ENCODE measurements around the gene MEI4. TPM values are rescaled to one million over a fixed set of nuclear protein-coding genes. Genes with fewer than 3 reads are reported as not detected.

The MEI4 gene
- total RNA-seq, 1 donor from 2014 or later: not detected

DNA sequence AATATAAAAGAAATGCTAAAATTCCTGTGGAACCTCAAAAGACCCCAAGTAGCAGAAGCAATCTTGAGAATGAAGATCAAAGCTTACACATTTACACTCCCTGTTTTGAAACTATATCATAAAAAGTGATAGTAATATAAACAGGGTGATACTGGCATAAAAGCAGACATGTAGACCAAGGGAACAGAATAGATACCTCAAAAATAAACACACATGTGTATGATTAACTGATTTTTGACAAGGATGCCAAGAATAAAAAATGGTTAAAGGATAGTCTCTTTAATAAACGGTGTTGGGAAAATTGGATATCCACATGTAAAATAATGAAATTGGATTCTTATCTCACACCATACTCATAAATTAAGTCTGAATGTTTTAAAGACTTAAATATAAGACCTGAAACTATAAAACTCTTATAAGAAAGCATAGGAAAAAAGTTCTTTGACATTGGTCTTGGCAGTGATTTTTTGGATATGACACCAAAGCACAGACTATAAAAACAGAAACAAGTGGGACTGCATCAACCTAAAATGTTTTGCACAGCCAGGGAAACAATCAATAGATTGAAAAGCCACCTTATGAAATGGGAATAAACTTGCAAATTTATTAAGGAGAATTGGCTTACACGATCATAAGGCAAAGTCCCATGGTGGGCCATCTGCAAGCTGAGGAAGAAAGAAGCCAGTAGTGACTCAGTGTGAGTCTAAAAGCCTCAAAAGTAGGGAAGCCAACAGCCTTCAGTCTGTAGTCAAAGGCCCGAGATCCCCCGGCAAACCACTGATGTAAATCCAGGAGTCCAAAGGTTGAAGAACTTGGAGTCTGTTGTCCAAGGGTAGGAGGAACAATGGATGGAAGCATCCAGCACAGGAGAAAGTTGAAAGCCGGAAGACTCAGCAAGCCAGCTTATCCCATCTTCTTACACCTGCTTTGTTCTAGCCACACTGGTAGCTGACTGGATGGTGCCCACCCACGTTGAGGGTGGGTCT is 144.3 kb downstream of the MEI4 start:
- Histone ChIP-seq H3K27ac (no peak overlapping the region), H3K36me3 (no peaks in the 10 kb centered on the region), H3K9me3 (no peaks in the 10 kb centered on the region), H3K4me1 (no peaks in the 10 kb centered on the region), H3K27me3 (no peaks in the 10 kb centered on the region), H3K4me3 (no peak overlapping the region)
- DNase-seq (ENCODE audit: extremely low spot score in 2 of 2): no peak
- intact Hi-C loops (cut with DNase I): no loop called here
- TF ChIP-seq POLR2AphosphoS5 (IDR thresholded peaks at IDR 0.05; ENCODE audit: insufficient read depth in 1 of 2, low read depth in 1 of 2): no peak
- no peak for TF ChIP-seq POLR2A (IDR thresholded peaks at IDR 0.05)
- TF ChIP-seq, protein P1, sequence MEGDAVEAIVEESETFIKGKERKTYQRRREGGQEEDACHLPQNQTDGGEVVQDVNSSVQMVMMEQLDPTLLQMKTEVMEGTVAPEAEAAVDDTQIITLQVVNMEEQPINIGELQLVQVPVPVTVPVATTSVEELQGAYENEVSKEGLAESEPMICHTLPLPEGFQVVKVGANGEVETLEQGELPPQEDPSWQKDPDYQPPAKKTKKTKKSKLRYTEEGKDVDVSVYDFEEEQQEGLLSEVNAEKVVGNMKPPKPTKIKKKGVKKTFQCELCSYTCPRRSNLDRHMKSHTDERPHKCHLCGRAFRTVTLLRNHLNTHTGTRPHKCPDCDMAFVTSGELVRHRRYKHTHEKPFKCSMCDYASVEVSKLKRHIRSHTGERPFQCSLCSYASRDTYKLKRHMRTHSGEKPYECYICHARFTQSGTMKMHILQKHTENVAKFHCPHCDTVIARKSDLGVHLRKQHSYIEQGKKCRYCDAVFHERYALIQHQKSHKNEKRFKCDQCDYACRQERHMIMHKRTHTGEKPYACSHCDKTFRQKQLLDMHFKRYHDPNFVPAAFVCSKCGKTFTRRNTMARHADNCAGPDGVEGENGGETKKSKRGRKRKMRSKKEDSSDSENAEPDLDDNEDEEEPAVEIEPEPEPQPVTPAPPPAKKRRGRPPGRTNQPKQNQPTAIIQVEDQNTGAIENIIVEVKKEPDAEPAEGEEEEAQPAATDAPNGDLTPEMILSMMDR (IDR thresholded peaks at IDR 0.05): no peak

DNA sequence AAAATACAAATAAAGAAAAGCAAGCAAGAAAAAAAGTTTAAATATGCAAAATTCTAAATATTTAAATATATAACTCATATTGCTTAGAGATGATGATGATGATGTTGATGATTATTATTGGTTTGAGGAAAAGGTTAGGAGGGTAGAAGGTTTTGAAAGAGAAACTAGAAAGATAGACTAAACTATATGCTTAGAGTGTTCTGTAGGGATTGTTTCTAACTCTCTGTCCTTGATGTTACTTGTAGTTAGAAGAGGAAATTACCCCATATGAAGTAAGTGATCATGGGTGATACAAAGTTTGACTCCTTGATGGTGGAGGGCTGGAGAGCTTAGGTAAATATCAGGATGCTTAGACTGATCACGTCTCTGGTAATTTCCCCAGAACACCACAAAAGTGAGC is 159.5 kb downstream of the MEI4 start:
- TF ChIP-seq, protein P1 (IDR thresholded peaks at IDR 0.05): no peak
- no peak for TF ChIP-seq POLR2A (IDR thresholded peaks at IDR 0.05)
- no peak for TF ChIP-seq POLR2AphosphoS5 (IDR thresholded peaks at IDR 0.05; ENCODE audit: insufficient read depth in 1 of 2, low read depth in 1 of 2)
- no peaks in the 10 kb centered on the region for H3K4me1 ChIP-seq
- H3K27me3 ChIP-seq: no peaks in the 10 kb centered on the region
- no peaks in the 10 kb centered on the region for H3K9me3 ChIP-seq
- H3K36me3 ChIP-seq: no peaks in the 10 kb centered on the region
- no peak overlapping the region for H3K4me3 ChIP-seq
- DNase-seq (ENCODE audit: extremely low spot score in 2 of 2): no peak
- intact Hi-C loops (cut with DNase I): no loop called here
- H3K27ac ChIP-seq: no peak overlapping the region

DNA sequence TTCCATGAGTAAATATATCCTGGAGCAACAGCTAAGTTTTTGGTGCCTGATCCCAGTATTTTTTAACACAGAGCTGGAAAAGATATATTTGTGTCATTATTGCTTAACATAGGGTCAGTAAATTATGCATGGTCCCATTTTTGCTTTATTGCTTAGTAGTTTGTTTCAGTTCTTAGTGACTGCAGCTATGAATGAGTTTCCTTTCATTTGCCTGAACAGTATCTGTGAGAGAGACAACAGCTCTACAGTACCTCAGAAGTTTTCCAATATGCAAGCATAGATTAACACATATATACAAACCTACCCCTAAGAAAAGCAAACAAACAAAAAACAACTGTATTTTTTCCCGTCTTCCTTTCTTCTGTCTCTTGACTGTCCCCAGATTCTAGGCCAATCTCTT is 160.3 kb downstream of the MEI4 start:
- Histone ChIP-seq H3K27me3 (no peaks in the 10 kb centered on the region), H3K9me3 (no peaks in the 10 kb centered on the region), H3K27ac (no peak overlapping the region), H3K4me1 (no peaks in the 10 kb centered on the region), H3K36me3 (no peaks in the 10 kb centered on the region), H3K4me3 (no peak overlapping the region)
- TF ChIP-seq, protein P1 (IDR thresholded peaks at IDR 0.05): no peak
- TF ChIP-seq POLR2A (IDR thresholded peaks at IDR 0.05): no peak
- no peak for TF ChIP-seq POLR2AphosphoS5 (IDR thresholded peaks at IDR 0.05; ENCODE audit: insufficient read depth in 1 of 2, low read depth in 1 of 2)
- intact Hi-C loops (cut with DNase I): no loop called here
- no peak for DNase-seq (ENCODE audit: extremely low spot score in 2 of 2)

DNA sequence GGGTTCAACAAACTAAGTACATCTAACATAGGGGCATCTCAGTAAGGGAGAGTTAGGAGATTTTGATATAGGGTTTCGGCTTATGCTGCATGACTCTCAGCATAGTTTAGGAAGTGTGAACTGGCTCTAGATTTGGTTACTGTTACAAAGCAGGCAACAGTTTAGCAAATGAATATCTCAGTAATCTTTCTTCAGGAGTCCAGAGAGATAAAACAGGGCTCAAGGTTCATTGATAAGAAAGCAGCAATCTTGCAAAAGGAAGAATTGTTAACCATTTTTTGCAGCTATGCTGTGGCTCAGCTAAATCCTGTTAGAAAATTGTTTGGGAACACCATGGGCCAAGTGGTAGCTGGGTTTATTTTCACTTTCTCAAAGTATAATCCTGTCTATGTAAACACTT is 161.3 kb downstream of the MEI4 start:
- Histone ChIP-seq H3K27ac (no peak overlapping the region), H3K27me3 (no peaks in the 10 kb centered on the region), H3K4me3 (no peak overlapping the region), H3K36me3 (no peaks in the 10 kb centered on the region), H3K9me3 (no peaks in the 10 kb centered on the region), H3K4me1 (no peaks in the 10 kb centered on the region)
- no peak for DNase-seq (ENCODE audit: extremely low spot score in 2 of 2)
- intact Hi-C loops (cut with DNase I): no loop called here
- TF ChIP-seq, protein P1 (IDR thresholded peaks at IDR 0.05): no peak
- TF ChIP-seq POLR2AphosphoS5 (IDR thresholded peaks at IDR 0.05; ENCODE audit: insufficient read depth in 1 of 2, low read depth in 1 of 2): no peak
- TF ChIP-seq POLR2A (IDR thresholded peaks at IDR 0.05): no peak

DNA sequence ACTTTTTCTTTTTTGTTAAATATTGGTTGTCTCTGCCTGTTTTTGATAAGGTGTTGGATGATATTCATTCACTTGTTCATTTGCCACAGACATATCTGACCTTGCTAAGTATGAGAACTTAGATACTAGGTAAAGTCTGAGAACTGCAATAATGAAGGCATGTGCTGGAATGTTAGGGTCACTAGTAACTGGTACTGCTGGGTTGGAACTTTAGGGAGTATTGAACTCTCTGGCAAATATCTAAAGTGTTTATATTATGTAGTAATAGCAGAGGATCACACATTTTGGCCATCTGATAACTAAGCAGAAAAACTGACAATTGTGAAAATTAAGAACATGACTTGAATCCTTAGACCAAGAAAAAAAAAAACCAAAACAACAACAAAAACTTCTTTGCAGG is 162.7 kb downstream of the MEI4 start:
- Histone ChIP-seq H3K4me1 (no peaks in the 10 kb centered on the region), H3K36me3 (no peaks in the 10 kb centered on the region), H3K27me3 (no peaks in the 10 kb centered on the region), H3K4me3 (no peak overlapping the region), H3K27ac (no peak overlapping the region), H3K9me3 (no peaks in the 10 kb centered on the region)
- TF ChIP-seq, protein P1 (IDR thresholded peaks at IDR 0.05): no peak
- TF ChIP-seq POLR2AphosphoS5 (IDR thresholded peaks at IDR 0.05; ENCODE audit: insufficient read depth in 1 of 2, low read depth in 1 of 2) (no peak), POLR2A (IDR thresholded peaks at IDR 0.05) (no peak)
- DNase-seq (ENCODE audit: extremely low spot score in 2 of 2): no peak
- intact Hi-C loops (cut with DNase I): no loop called here
